Activated naive CD4-positive, alpha-beta T cell treated with anti-CD3 and anti-CD28 coated beads, Interleukin-2, amount 50 U/mL, for 24 hours (primary cell): Measurements from ENCODE around the gene SLC48A1.

Source experiments
- H3K27ac Mint-ChIP-seq: one replicate; pipeline ENCODE4 v1.8.0; 2021; ENCODE audit warnings: mild to moderate bottlenecking, mixed read lengths
- H3K27me3 Mint-ChIP-seq: one replicate; pipeline ENCODE4 v1.8.0; 2021; ENCODE audit warnings: mixed read lengths
- H3K36me3 Mint-ChIP-seq: one replicate; pipeline ENCODE4 v1.8.0; 2021; ENCODE audit warnings: mixed read lengths
- H3K4me1 Mint-ChIP-seq: one replicate; pipeline ENCODE4 v1.8.0; 2021; ENCODE audit warnings: mixed read lengths
- H3K4me3 Mint-ChIP-seq: one replicate; pipeline ENCODE4 v1.8.0; 2021; ENCODE audit warnings: mild to moderate bottlenecking, mixed read lengths
- H3K9me3 Mint-ChIP-seq: one replicate; pipeline ENCODE4 v1.8.0; 2021; ENCODE audit warnings: mixed read lengths

SLC48A1 gene

GRCh38 chr12:47763481-47764346 is 9.3 kb upstream of the SLC48A1 start:
- H3K27ac Mint-ChIP-seq, result no peak overlapping the region
- no peak overlapping the region for H3K4me3 Mint-ChIP-seq
- no peaks in the 10 kb centered on the region for H3K9me3 Mint-ChIP-seq
- no peaks in the 10 kb centered on the region for H3K27me3 Mint-ChIP-seq
- H3K4me1 Mint-ChIP-seq, result peaks cover 3% of the 10 kb centered on the region
- no peaks in the 10 kb centered on the region for H3K36me3 Mint-ChIP-seq

GRCh38 chr12:47766502-47767215 is 6.4 kb upstream of the SLC48A1 start:
- no peaks in the 10 kb centered on the region for H3K9me3 Mint-ChIP-seq
- H3K4me3 Mint-ChIP-seq, result no peak overlapping the region
- peaks cover 3% of the 10 kb centered on the region for H3K4me1 Mint-ChIP-seq
- H3K27me3 Mint-ChIP-seq, result no peaks in the 10 kb centered on the region
- H3K36me3 Mint-ChIP-seq, result no peaks in the 10 kb centered on the region
- H3K27ac Mint-ChIP-seq, result no peak overlapping the region

GRCh38 chr12:47767216-47767724 is 5.8 kb upstream of the SLC48A1 start:
- Mint-ChIP-seq H3K36me3 (no peaks in the 10 kb centered on the region), H3K27ac (peak overlapping the region; percentile 53), H3K4me3 (no peak overlapping the region), H3K4me1 (peaks cover 3% of the 10 kb centered on the region), H3K27me3 (no peaks in the 10 kb centered on the region), H3K9me3 (no peaks in the 10 kb centered on the region)

GRCh38 chr12:47768323-47768811 is 4.7 kb upstream of the SLC48A1 start:
- no peaks in the 10 kb centered on the region for H3K27me3 Mint-ChIP-seq
- peaks cover 8% of the 10 kb centered on the region for H3K4me1 Mint-ChIP-seq
- no peaks in the 10 kb centered on the region for H3K9me3 Mint-ChIP-seq
- no peaks in the 10 kb centered on the region for H3K36me3 Mint-ChIP-seq
- no peak overlapping the region for H3K4me3 Mint-ChIP-seq
- no peak overlapping the region for H3K27ac Mint-ChIP-seq

GRCh38 chr12:47769234-47770085 is 3.6 kb upstream of the SLC48A1 start:
- Mint-ChIP-seq H3K36me3 (no peaks in the 10 kb centered on the region), H3K4me3 (no peak overlapping the region), H3K9me3 (no peaks in the 10 kb centered on the region), H3K27ac (no peak overlapping the region), H3K4me1 (peaks cover 17% of the 10 kb centered on the region), H3K27me3 (no peaks in the 10 kb centered on the region)

GRCh38 chr12:47770086-47770726 is 2.8 kb upstream of the SLC48A1 start:
- H3K27me3 Mint-ChIP-seq, result no peaks in the 10 kb centered on the region
- H3K27ac Mint-ChIP-seq, result no peak overlapping the region
- peaks cover 22% of the 10 kb centered on the region for H3K4me1 Mint-ChIP-seq
- H3K4me3 Mint-ChIP-seq, result no peak overlapping the region
- H3K36me3 Mint-ChIP-seq, result no peaks in the 10 kb centered on the region
- no peaks in the 10 kb centered on the region for H3K9me3 Mint-ChIP-seq

GRCh38 chr12:47771304-47771703 is 1.7 kb upstream of the SLC48A1 start:
- no peak overlapping the region for H3K27ac Mint-ChIP-seq
- H3K36me3 Mint-ChIP-seq, result no peaks in the 10 kb centered on the region
- no peaks in the 10 kb centered on the region for H3K9me3 Mint-ChIP-seq
- H3K4me3 Mint-ChIP-seq, result peak overlapping the region; percentile 45
- no peaks in the 10 kb centered on the region for H3K27me3 Mint-ChIP-seq
- peaks cover 29% of the 10 kb centered on the region for H3K4me1 Mint-ChIP-seq

- no peaks in the 10 kb centered on the region for H3K9me3 Mint-ChIP-seq
- H3K36me3 Mint-ChIP-seq, result no peaks in the 10 kb centered on the region
- peak overlapping the region; percentile 88 for H3K27ac Mint-ChIP-seq
- H3K27me3 Mint-ChIP-seq, result no peaks in the 10 kb centered on the region
- H3K4me1 Mint-ChIP-seq, result peaks cover 29% of the 10 kb centered on the region
- peak overlapping the region; percentile 91 for H3K4me3 Mint-ChIP-seq
These were observed 861 bp upstream of the SLC48A1 start for GRCh38 chr12:47772094-47772660.

GRCh38 chr12:47772738-47773061 is 338 bp upstream of the SLC48A1 start:
- Mint-ChIP-seq H3K4me3 (peak overlapping the region; percentile 91), H3K27me3 (no peaks in the 10 kb centered on the region), H3K4me1 (peaks cover 26% of the 10 kb centered on the region)

GRCh38 chr12:47773858-47774580 is 981 bp downstream of the SLC48A1 start:
- Mint-ChIP-seq H3K9me3 (no peaks in the 10 kb centered on the region), H3K4me3 (peak overlapping the region; percentile 86), H3K4me1 (peaks cover 28% of the 10 kb centered on the region), H3K27me3 (no peaks in the 10 kb centered on the region), H3K36me3 (no peaks in the 10 kb centered on the region), H3K27ac (no peak overlapping the region)

More at GRCh38 chr12:47772738-47773061, 338 bp upstream of the SLC48A1 start:
- H3K27ac Mint-ChIP-seq, result peak overlapping the region; percentile 88
- H3K36me3 Mint-ChIP-seq, result no peaks in the 10 kb centered on the region
- H3K9me3 Mint-ChIP-seq, result no peaks in the 10 kb centered on the region

- no peaks in the 10 kb centered on the region for H3K9me3 Mint-ChIP-seq
- peak overlapping the region; percentile 86 for H3K4me3 Mint-ChIP-seq
- peaks cover 33% of the 10 kb centered on the region for H3K4me1 Mint-ChIP-seq
- no peak overlapping the region for H3K27ac Mint-ChIP-seq
- H3K36me3 Mint-ChIP-seq, result no peaks in the 10 kb centered on the region
- H3K27me3 Mint-ChIP-seq, result no peaks in the 10 kb centered on the region
These were observed 1.6 kb downstream of the SLC48A1 start for GRCh38 chr12:47774663-47775062.

- no peaks in the 10 kb centered on the region for H3K9me3 Mint-ChIP-seq
- H3K4me3 Mint-ChIP-seq, result peak overlapping the region; percentile 7
These were observed 2.3 kb downstream of the SLC48A1 start for GRCh38 chr12:47775100-47775911.

GRCh38 chr12:47776471-47777143 is 3.6 kb downstream of the SLC48A1 start:
- no peaks in the 10 kb centered on the region for H3K36me3 Mint-ChIP-seq
- peaks cover 33% of the 10 kb centered on the region for H3K4me1 Mint-ChIP-seq
- peak overlapping the region; percentile 46 for H3K27ac Mint-ChIP-seq
- no peak overlapping the region for H3K4me3 Mint-ChIP-seq
- H3K9me3 Mint-ChIP-seq, result no peaks in the 10 kb centered on the region
- H3K27me3 Mint-ChIP-seq, result no peaks in the 10 kb centered on the region

More at GRCh38 chr12:47775100-47775911, 2.3 kb downstream of the SLC48A1 start:
- peak overlapping the region; percentile 49 for H3K27ac Mint-ChIP-seq
- no peaks in the 10 kb centered on the region for H3K36me3 Mint-ChIP-seq
- peaks cover 33% of the 10 kb centered on the region for H3K4me1 Mint-ChIP-seq
- no peaks in the 10 kb centered on the region for H3K27me3 Mint-ChIP-seq
